HL-60/S4 treated with retinoic acid at 250 ng/mL for 4 days and 3 days (cell line): ENCODE results near the gene OR10J1.

Experiments used
- in situ Hi-C: fragments of 300-500 bp; cut with MboI; formaldehyde crosslinking; loops from 2 replicates; pipeline ENCODE4 v1.7.0; 2022; ENCODE audit warnings: low sequenced_read_pairs

OR10J1 gene

DNA sequence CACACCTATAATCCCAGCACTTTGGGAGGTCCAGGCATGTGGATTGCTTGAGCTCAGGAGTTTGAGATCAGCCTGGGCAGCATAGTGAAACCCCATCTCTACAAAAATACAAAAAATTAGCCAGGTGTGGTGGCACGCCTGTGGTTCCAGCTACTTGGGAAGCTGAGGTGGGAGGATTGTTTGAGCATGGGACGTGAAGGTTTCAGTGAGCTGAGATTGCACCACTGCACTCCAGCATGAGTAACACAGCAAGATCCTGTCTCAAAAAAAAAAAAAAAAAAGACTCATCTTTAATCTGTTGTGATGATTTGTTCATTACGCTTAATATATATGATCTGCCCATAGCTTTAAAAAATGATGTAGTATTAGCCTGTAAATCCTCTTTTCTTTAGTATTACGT lies 44.0 kb downstream of the OR10J1 start:
- in situ Hi-C loops = no loop called here
